Heart left ventricle (tissue), 13 donors: ENCODE results near the gene TMEM255A.

Source experiments
- POLR2A ChIP-seq, 2 donors: fragments of 450-650 bp; IDR thresholded peaks; one replicate each; pipeline ENCODE4 v1.6.1; 2017; ENCODE audit warnings: antibody characterized with exemption in 2 of 2, mild to moderate bottlenecking in 2 of 2, moderate library complexity in 2 of 2
- TF ChIP-seq, protein P1 (sequence below), 12 donors: fragments of 200-600 bp; sonication (generic) in 4 of 12; IDR thresholded peaks; one replicate each; pipeline versions ENCODE4 v1.5.0 to v1.8.0; 2018 to 2022; ENCODE audit warnings: antibody characterized with exemption in 12 of 12, mild to moderate bottlenecking in 5 of 12
- donor health status: ischemic (EF 13 %, LVEDD 7.1; RV severe dilation, severe dysfunction).
- donor health status: DM: no; HTN: yes; CAD: no.
- donor health status: DM: no; HTN: no; CAD: no.
- donor health status: ischemic (EF 25% LVEDD 6.9; RV normal size, moderate dysfunction).
- donor health status: ischemic (EF 25% LVEDD 5.7; RV mildly dilated, moderate dysfunction).
- donor health status: ischemic (EF 35%, LVEDD 5.7; RV mildly dilated, moderate dysfunction).
- donor health status: nonischemic (EF 11% LVEDD 7.7; RV severe dilation, severe dysfunction).
- donor health status: DM: yes; HTN: yes; CAD: no.
- donor health status: PGD.
- donor health status: ischemic (EF 29% LVEDD 5.4; RV normal size, mild dysfunction).
- donor health status: nonischemic (EF 23%, LVEDD 6.1; RV moderate dilation, normal function).

DNA sequence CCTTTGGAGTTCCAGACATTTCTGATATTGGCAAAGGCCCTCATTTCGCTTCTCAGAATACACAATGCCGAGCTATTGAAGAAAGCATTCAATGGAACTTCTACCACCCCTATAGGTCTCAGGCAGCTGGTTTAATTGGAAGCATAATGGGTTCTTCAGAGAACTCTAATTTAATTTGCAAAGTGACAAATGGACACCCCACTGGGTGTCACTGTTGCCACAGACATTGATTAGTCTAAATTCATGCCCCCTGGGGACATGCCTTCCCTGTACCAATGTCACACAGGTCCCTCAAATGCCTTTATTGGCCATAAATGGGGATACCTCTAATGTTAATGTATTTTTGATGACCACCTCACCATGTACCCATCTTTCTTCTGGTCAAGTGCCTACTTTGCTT is 22.9 kb upstream of the TMEM255A start:
- TF ChIP-seq, protein P1, sequence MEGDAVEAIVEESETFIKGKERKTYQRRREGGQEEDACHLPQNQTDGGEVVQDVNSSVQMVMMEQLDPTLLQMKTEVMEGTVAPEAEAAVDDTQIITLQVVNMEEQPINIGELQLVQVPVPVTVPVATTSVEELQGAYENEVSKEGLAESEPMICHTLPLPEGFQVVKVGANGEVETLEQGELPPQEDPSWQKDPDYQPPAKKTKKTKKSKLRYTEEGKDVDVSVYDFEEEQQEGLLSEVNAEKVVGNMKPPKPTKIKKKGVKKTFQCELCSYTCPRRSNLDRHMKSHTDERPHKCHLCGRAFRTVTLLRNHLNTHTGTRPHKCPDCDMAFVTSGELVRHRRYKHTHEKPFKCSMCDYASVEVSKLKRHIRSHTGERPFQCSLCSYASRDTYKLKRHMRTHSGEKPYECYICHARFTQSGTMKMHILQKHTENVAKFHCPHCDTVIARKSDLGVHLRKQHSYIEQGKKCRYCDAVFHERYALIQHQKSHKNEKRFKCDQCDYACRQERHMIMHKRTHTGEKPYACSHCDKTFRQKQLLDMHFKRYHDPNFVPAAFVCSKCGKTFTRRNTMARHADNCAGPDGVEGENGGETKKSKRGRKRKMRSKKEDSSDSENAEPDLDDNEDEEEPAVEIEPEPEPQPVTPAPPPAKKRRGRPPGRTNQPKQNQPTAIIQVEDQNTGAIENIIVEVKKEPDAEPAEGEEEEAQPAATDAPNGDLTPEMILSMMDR (IDR thresholded peaks at IDR 0.05) = no peak
- no peak for TF ChIP-seq POLR2A (IDR thresholded peaks at IDR 0.05)
